HG03039 (cell line): ENCODE results near the gene TPM2.

Source experiments
- ATAC-seq: cut with Tn5 transposase; IDR thresholded peaks from one replicate; pipeline ENCODE4 v1.9.1; 2021; ENCODE audit warnings: mild to moderate bottlenecking, moderate library complexity; ENCODE audit not compliant: unreplicated experiment

TPM2 gene

GRCh38 chr9:35718721-35719511, 29.2 kb upstream of the TPM2 start:
- ATAC-seq: no peak

GRCh38 chr9:35717132-35717870, 27.6 kb upstream of the TPM2 start:
- ATAC-seq: no peak

- no peak for ATAC-seq
These were observed 26.5 kb upstream of the TPM2 start for GRCh38 chr9:35716230-35716629.

GRCh38 chr9:35714579-35715252, 25.0 kb upstream of the TPM2 start:
- no peak for ATAC-seq

DNA sequence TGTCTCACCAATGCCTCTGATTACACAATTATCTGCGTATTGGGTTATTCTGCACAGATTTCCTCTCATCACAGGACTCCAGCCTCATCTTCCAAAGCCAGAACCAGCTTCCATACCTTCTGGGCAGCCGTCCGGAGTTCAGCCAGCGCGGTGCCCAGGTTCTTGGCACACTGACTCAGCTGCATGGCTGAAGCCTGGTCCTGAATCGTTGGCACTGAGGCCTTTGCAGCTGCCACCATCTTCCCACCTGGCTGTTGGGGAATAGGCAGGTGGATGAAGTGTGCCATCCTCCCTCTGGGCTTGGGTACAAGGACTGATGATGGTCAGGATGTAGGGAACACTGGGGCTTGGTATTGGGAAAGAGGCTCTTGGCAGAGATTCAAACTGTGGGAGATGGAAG, 24.4 kb upstream of the TPM2 start:
- no peak for ATAC-seq

DNA sequence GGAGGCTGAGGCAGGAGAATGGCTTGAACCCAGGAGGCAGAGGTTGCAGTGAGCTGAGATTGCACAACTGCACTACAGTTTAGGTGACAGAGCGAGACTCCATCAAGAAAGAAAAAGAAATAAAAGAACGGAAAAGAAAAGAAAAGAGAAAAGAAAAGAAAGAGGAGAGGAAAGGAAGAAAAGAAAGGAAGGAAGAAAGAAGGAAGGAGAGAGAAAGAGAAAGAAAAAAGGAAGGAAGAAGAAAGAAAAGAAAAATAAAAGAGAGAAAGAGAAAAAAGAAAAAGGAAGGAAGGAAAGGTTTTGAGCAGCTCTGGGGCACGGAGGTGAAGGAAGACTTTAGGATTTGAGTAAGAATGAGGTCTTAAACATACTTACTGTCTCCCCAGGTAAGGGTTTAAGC, 23.9 kb upstream of the TPM2 start:
- no peak for ATAC-seq

GRCh38 chr9:35712762-35713400, 23.2 kb upstream of the TPM2 start:
- no peak for ATAC-seq

GRCh38 chr9:35711501-35712428, 22.0 kb upstream of the TPM2 start:
- no peak for ATAC-seq

DNA sequence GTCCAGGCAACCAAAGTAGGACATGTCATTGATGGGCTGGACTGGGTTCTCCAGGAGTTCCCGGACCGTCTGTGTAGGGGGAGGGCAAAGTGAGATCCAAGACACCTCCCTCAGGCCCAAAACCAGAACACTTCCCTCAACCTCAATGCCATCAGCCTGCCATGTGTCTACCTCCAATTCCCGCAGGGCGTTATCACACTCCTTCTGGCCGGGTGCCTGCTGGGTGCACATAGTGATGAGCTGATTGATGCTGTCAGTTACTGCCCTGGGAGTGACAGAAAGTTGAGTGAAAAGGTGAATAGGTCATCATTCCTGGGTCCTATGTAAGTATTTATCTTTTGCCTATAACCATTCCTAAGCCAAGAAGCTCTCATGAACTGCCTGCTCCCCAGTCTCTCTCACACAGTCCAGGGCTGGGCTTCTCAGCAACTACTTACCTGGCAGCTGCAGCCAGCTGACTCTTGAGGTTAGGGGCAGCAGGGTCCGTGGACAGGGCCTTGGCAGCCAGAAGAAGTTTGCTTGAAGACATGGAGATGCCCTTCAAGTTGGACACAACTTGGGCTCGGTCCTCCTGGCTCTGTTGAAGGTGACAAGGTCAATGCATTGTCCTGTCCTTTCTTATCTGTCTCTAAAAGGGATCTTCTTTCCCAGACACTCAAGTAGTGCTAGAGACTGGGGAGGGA, 21.2 kb upstream of the TPM2 start:
- ATAC-seq: no peak

- ATAC-seq: no peak
These were observed 18.4 kb upstream of the TPM2 start for GRCh38 chr9:35708146-35708545.

DNA sequence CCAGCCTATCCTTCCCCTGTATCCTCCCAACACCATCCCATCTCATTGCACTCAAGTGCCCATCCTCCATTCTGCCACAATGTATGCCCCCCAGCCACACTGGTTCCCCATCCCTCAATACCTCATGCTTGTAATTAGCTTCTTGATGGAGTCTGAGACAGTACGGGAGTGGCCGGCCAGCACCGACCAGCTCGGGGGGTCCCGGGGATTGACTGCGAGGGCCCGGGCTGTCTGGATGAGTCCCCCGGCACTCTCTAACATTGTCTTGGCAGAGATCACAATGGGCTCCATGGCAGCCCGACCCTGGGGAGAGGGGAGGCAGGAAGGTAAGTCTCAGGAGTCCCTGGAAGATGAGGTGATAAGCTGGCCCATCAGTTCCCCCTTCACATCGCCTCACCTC, 17.2 kb upstream of the TPM2 start:
- no peak for ATAC-seq

GRCh38 chr9:35705836-35706430, 16.2 kb upstream of the TPM2 start:
- no peak for ATAC-seq

GRCh38 chr9:35705372-35705771, 15.6 kb upstream of the TPM2 start:
- no peak for ATAC-seq

GRCh38 chr9:35703906-35704672, 14.4 kb upstream of the TPM2 start:
- ATAC-seq: no peak

GRCh38 chr9:35702696-35703095, 13.0 kb upstream of the TPM2 start:
- no peak for ATAC-seq

GRCh38 chr9:35700942-35701341, 11.2 kb upstream of the TPM2 start:
- no peak for ATAC-seq

GRCh38 chr9:35700031-35700430, 10.3 kb upstream of the TPM2 start:
- no peak for ATAC-seq

DNA sequence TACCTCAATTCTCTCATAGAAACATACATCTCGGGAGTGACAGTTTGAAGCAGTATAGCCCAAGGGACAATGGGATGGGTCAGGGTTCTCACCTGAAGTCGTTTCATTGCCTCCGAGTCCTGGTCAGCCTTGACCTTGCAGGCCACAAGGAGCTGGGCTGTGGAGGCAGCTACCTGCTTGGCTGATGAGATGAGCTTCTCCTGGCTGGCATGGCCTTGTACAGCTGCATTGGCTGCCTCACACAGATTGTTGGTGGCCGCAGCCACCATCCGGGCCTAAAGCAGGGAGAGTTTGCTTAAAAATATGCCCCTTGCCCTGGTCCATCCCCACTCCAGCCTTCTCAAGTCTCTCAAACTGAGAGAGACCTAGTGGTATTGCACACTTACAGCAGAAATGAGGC, 8.5 kb upstream of the TPM2 start:
- no peak for ATAC-seq

GRCh38 chr9:35697486-35697885, 7.8 kb upstream of the TPM2 start:
- ATAC-seq: no peak
